GM18909 (cell line): Measurements from ENCODE around the gene LRRK1.

Experiments
- ATAC-seq: cut with Tn5 transposase; IDR thresholded peaks from one replicate; pipeline ENCODE4 v1.9.1; 2021; ENCODE audit warnings: mild to moderate bottlenecking; ENCODE audit not compliant: unreplicated experiment, poor library complexity

Gene LRRK1

DNA sequence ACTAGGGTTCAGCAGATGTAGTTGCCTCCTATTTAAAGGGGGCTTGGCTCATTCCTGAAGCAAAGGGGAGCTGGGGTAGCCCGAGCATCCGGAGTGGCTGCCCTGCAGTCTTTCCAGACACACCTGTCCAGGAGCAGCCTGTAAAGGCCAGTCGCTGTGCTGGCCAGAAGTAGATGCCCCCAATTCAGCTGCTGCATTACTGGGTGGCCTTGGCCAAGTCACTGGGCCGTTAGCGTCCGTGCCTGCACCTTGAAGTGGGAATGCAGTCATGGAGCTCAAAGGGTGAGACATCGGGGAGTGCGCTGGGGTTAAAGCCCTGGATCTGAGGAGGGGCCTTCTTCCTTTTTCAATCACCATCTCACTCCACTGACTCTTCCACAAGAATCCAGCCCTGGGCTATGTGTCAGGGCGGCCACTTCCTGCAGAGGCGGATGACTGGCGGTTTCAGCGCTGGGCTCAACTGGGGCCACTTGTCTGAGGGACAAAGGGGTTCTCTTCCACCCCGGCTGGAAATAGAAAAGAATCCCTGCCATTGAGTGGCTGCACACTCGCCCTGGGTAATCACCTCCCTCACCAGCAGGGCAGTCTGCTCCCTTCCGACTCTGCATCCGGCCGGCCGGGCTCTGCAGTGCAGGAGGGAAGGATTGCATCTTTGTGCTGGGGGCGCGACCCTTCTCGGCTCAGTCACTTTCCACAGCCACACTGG, 27.7 kb upstream of the LRRK1 start:
- no peak for ATAC-seq

DNA sequence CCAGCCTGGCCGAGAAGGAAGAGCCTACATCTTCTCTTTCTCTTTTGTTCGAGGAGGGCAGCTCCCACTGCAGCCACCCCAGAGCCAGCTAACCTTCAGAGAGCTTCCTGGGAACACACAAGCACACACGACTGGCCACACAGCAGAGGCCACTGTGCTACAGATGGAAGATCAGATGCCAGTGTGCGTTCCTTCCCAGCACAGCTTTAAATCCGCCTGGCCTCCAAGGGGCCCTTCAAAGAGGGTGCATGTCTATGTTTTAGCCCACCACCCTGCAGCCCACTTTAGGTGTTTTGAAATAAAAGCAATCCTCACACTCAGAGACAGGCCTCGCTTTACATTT, 27.2 kb upstream of the LRRK1 start:
- ATAC-seq, result no peak

DNA sequence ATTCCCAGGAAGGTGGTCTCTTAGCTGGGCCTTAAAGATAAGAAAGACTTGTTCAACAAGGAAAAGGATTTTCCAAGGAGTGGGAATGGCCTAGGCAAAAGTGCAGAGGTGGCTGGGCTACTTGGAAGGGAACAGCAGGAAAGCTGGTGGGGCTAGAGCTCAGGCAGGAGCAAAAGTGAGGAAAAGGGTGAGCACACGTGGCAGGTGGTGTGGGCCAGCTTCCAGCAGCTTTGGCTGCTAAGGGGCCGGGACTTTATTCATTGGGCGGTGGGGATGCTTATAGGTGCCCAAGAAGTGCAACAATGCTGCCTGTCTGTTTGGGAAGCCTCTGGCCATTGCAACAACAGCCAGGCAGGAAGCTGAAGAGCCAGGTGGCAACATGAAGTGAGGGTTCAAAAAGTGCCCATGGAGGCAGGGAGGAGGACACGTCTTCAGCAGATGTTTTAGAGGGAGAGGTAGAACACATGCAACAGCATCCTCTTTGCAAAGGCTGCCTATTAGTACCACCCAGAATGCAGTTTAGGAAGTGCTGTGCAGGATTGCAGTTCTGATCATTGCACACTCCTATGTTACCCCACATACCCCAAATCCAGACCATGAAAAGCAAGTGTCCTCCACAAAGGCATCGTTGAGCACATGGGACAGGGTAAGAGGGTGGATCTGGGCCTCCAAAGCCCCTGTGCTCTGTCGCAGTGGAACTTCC, 25.7 kb upstream of the LRRK1 start:
- ATAC-seq, result no peak

DNA sequence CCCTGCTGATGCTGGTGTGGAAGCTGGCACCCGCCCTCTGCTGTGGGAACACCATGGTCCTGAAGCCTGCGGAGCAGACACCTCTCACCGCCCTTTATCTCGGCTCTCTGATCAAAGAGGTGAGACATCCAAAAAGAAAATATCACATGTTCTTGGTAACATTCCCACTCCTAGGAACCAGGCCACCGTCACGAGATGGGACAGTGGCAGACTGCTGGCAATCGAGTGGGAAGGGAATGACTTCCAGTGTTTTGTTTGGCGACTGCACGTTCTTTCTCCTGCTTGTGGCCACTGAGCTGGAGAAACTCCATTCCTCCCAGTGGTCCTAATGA, 25.2 kb upstream of the LRRK1 start:
- ATAC-seq, result no peak

DNA sequence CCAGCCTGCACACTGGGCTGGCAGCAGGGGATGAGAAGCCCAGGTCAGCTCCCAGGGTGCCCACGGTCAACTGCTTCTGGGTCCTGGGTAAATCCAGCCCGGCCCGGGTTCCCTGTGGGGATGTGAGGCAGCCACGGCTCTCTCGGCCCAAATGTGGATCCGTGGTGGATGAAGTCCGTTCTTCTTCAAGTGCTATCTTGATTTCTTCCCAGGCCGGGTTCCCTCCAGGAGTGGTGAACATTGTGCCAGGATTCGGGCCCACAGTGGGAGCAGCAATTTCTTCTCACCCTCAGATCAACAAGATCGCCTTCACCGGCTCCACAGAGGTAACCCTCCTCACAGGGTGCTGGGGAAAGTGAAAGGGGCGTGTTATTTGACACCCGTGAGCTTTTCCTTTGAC, 23.4 kb upstream of the LRRK1 start:
- no peak for ATAC-seq

DNA sequence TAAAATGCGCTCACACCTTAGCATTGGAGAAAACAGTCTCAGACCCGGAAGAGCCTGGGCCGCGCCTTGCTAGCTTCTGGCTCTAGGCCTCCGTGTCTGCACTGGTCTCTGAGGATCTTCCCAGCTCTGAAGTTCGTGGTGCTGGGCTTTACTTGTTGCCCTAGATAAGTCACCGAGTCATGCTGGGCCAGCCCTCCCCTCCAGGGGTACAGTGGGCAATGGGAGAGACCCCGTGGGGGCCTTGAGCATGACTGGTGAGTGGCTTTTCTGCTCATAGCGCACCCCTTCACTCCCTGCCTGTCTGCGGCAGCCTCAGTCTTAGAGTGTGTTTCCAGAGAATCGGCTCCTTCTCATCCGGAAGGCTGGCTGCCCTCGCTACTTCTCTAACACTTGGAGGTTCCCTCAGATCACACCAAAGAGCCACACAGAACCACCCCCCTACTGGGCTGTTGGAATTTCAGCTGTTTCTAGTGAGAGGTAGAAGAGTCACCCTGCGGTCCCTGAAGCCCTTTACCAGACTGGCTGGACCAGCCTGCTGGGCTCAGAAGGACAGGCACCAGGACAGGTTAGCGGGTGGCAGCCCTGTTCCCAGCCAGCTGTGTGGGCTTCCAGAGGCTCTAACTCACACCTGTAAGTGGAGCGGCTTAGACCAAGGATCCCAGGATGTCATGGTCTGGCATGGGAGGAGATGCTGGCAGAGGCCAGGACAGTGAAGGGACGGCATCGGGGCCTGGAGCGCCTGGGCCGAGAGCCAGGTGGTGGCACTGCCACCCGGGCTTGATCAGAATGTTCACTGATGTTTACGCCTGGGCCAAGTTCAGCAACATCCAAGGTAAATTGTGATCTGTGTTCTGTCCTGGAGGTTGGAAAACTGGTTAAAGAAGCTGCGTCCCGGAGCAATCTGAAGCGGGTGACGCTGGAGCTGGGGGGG, 21.7 kb upstream of the LRRK1 start:
- no peak for ATAC-seq

DNA sequence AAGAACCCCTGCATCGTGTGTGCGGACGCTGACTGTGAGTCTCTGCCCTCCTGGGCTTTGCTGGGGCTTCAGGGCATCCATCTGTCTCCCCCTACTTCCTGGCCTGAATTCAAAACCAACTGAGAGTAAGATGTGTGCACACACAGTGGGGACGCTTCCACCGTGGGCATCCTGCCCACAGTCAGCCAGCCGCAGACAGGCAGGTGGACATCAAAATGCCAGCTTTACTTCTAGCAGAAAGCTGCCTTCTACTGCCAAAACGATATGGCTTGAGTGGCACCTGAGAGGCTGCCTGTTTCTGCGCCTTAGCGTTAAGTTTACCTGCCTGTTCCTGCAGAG, 21.0 kb upstream of the LRRK1 start:
- ATAC-seq, result no peak

DNA sequence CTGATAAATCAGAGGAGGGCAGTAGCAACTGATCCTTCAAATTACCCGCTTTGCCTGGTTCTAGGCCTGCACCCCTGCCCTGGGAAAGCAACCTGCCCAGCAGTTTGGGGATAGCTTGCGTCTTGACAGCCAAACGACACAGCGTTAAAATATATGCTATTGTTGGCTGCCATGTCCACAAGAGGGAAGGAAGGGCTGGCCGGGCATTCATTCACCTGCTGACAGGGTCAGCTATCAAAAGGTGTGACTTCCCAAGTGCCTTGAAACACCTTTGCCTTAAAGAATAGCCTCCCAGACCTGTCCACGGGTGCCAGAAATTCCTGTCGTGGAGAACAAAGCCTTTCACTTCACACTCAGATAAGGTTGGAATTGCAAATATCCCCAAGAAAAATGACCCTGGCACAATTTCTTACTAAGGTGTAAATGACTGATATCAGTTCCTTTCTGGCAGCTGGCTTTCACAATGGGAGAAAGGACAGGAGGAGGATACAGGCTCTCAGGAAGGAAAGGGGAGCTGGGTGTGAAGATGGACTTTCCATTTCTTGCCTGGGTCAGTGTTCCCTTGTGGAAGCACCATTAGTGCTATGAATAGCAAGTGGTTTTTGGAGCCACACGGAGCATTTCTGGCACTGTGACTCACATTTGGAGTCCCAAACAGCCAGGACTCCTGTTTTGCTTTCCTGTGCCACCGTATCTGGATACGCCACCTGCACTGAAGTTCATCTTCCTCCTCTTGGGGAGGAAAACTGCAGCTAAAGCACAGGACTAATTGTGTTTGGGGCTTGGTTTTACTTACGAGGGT, 20.3 kb upstream of the LRRK1 start:
- no peak for ATAC-seq

DNA sequence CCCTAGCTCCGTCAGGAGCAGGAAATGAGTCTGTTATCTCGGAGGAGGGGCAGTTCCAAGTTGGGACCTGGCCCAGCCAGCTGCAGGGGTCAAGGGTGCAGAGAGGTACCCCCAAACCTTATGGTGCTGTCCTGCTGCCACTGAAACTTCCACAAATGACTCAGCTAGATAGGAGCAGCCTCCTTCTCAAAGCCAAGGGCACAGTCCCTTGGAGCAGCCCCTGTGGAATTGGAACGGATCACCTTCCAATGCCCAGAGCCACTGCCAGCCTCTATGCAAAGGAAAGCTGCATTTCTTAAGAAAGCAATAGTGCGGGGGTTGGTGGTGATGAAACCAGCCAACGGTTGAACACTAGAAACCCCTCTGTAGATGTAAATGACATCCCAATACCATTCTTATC, 19.6 kb upstream of the LRRK1 start:
- no peak for ATAC-seq

DNA sequence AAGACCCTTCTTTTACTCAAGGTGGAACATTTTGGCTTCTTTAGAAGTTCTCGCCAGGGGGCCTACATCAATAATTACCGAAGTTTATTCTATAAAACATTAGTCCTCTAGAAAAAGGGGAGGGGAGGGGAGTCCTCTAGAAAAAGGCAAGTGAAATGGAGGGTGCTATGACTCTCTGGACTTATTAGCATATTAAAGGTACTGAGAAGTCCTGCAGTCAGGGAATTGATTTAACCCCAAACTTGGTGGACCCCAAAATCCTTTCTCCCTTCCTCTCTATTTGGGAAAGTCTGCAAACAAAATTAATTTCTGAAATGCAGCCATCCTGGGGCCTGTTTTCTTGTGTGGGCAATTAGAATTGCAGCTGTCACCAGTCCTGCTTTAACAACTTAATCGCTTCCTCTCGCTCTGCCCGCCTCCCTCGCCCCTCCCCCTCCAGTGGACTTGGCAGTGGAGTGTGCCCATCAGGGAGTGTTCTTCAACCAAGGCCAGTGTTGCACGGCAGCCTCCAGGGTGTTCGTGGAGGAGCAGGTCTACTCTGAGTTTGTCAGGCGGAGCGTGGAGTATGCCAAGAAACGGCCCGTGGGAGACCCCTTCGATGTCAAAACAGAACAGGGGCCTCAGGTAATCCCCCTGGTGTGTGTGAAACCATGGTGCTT, 18.9 kb upstream of the LRRK1 start:
- ATAC-seq, result no peak

DNA sequence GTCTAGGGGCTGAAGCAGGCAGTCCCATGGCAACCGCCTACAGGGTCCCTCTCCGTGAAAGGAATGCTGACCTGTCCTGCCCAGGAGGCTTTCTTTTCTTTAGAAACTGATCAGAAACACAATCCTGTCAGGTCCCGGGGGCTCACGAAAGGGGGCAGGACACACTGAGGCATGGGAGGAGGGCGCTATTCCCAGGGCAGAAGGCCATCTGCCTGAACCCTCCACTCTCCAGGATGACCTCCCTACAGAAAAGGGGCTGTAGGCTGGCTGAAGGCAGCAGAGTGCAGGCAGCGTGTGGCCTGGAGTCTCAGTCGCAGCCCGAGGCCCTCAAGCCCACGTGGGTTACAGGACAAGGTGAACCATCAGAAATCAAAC, 18.4 kb upstream of the LRRK1 start:
- ATAC-seq, result no peak

DNA sequence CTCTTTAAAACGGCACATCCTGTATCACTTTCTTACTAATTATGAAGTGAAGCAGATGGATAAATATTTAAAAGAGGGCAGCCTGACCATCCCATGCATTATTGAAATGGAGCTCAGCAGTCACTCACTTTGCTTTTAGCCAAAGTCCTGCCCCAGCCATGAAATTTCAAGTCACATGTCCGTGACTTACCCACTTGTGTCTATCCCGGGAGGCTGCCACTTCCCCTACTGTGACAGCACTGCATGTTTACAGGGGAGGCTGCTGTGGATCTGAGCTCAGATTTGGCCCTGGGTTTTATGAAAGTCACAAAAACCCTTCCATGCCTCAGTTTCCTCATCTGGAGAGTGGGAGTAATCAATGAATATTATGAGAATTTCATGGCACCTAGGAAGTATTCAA, 17.9 kb upstream of the LRRK1 start:
- no peak for ATAC-seq

DNA sequence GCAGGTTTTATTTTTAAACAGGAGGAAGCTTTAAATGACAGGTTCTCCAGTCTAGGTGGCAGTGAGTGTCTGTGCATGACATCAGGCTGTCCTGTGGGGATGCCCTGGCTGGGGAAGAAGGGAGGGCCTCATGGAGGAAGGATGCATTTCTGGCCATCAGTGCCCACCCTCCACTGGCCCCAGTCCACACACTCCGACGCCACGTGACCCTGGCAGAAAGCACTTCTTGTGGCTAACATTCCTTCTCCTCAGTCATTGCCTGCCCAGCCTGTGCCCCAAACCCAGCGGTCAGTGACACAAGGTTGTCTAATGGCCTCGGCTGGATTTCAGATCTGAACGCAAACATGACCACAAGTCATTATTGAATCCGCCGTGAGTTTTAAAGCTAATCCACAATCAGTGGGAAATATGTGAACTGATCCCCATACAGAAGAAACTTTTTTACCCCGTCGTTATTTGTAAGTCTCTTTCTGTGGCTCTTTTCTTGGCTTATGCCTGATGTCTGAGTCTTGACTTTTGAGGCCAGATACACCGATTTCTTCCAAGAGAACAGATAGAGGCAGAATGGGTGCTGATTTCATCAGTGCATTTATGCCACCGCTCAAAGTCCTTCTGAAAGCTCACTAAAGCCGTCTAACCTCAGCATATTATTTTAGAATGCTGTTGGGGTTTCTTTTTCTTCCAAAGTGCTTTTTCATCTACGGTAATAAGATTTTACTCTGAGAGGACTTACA, 17.3 kb upstream of the LRRK1 start:
- ATAC-seq, result no peak

DNA sequence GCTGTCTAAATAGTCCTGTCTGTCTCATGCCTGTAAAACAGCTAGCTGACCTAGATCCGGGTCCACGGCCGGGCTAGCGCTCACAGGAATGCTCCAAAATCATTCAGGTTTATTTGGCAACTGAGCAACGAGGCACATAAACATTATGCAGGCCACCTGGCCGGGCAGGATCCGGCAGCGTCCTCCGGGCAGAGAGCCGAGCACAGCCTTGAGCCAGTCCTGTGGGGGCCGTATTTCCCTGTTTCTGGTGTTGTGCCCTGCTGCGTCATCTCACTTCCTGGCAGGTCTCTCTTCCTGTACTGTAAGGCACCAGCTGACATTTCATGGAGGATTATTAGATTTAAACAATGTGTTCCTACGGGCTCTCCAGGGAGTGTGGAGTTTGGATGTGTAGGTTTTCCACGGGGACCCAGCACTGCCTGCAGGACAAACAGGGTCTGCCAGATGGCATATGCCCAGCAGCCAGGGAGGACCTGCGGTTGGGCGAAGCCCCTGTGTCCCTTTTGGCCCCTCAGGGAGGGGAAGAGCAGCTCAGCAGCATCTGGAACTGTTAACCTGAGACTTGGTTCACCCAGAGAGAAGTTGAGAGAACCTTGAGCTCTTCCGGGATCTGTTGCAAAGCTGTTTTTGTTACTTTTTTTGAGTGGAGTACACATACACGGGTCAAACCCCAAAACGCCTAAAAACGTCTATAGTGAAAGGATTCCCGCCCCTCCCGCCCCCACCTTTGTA, 16.6 kb upstream of the LRRK1 start:
- ATAC-seq, result no peak

DNA sequence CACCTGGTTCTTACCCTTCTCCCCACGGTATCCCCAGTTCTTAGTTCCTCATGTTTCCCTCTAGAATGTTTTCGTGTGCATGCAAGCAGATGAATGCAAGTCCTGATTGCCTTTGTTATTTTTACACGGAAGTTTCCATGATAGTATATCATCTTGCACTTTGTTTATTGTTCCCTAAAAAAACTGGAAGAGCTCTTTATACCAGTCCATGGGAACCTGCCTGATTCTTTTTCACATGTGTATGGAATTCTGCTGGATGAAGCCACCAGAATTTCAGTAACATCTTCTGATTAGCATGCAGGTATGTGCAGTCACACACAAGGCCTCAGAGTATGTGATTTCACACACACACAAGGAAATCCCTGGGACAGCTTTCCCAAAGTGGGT, 16.0 kb upstream of the LRRK1 start:
- ATAC-seq, result no peak

DNA sequence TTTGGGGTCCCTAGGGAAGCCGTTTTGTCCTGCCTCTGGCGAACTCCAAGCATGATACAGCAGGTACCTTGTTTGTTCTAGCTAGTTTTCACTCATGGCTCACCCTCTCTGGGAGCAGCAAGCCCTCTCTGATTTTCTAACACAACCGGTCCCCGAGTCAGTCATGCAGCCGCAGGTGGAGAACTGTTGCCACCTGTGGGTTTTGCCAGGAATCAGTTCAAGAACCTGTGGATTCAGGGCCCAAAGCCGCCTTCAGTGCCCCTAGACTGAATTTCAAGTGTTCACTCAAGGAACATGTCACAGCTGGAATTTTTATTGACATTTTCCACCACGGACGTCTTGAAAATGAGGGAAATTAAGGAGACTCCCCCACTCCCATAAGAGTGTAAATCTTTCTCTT, 13.3 kb upstream of the LRRK1 start:
- no peak for ATAC-seq

DNA sequence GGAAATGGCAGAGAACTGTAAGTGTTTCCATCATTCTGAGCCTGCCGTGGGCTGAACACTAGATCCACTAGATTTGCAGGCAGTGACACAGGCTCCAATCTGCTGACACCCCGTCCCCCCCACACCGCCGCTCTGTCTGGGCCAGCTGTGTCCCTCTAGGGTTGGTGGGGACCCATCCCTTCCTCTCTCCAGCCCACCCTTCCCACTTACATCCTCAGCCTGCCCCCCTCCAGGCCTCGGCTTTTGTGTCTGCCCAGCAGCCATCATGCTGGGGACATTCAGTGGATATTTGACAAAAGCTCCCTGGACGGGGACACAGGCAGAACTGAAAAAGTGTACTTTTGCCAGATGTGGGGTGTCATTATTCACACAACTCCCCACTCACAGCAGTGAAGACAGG, 10.7 kb upstream of the LRRK1 start:
- no peak for ATAC-seq

DNA sequence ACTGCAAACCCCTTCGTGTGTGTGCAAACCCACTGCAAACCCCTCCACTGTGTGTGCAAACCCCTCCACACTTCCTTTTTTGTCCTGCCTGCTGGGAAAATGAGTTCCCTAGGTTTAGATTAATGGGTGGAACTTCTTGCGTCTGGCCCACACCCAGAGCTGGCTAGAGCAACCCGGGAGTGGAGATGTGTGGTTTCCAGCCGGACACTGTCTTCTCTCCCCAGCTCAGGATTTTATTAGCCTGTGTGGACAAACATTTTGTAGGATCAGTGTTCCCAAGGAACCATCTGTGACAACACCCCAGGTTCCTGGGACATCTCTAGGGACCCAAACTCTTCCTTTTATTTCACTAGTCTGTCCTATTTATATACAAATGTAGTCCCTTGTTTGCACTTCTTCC, 9.6 kb upstream of the LRRK1 start:
- no peak for ATAC-seq
